GM19035 (cell line): ENCODE results near the gene SPTLC3.

ENCODE experiments used
- ATAC-seq: cut with Tn5 transposase; IDR thresholded peaks from one replicate; pipeline ENCODE4 v1.9.1; 2021; ENCODE audit not compliant: unreplicated experiment

Gene SPTLC3

GRCh38 chr20:13174402-13174801 lies 165.6 kb downstream of the SPTLC3 start:
- no peak for ATAC-seq

- ATAC-seq = no peak
Observed at GRCh38 chr20:13180986-13181889, 172.5 kb downstream of the SPTLC3 start.

GRCh38 chr20:13183005-13183404 lies 174.2 kb downstream of the SPTLC3 start:
- no peak for ATAC-seq

GRCh38 chr20:13186043-13186774 lies 177.4 kb downstream of the SPTLC3 start:
- no peak for ATAC-seq

- no peak for ATAC-seq
Observed at GRCh38 chr20:13187899-13188298, 179.1 kb downstream of the SPTLC3 start.

GRCh38 chr20:13199279-13199678 lies 190.5 kb downstream of the SPTLC3 start:
- no peak for ATAC-seq

- ATAC-seq = no peak
Observed at GRCh38 chr20:13200767-13201500, 192.2 kb downstream of the SPTLC3 start.

- ATAC-seq = no peak
Observed at GRCh38 chr20:13202565-13202964, 193.8 kb downstream of the SPTLC3 start.

GRCh38 chr20:13205425-13205824 lies 196.7 kb downstream of the SPTLC3 start:
- no peak for ATAC-seq

GRCh38 chr20:13205848-13206434 lies 197.2 kb downstream of the SPTLC3 start:
- no peak for ATAC-seq

- ATAC-seq = no peak
Observed at GRCh38 chr20:13207016-13207415, 198.2 kb downstream of the SPTLC3 start.

- no peak for ATAC-seq
Observed at GRCh38 chr20:13211956-13212618, 203.3 kb downstream of the SPTLC3 start.

GRCh38 chr20:13212750-13213149 lies 204.0 kb downstream of the SPTLC3 start:
- no peak for ATAC-seq

- ATAC-seq = no peak
Observed at GRCh38 chr20:13213335-13213734, 204.6 kb downstream of the SPTLC3 start.

- no peak for ATAC-seq
Observed at GRCh38 chr20:13216533-13216932, 207.8 kb downstream of the SPTLC3 start.
